Measurements from ENCODE around the gene PRKD1.
"Not testable (repeated sequence)": the region's sequence is repeated elsewhere in the genome, so short reads cannot be mapped to it uniquely, and the experiment has no call there.

The PRKD1 gene

GRCh38 chr14:29706700-29707099 lies 220.9 kb downstream of the PRKD1 start:
- TF ChIP-seq PPARA (CRISPR knock-in tag; IDR thresholded peaks at IDR 0.05; ENCODE audit: borderline replicate concordance) (no peak), ARNTL (CRISPR knock-in tag; IDR thresholded peaks at IDR 0.05; ENCODE audit: borderline replicate concordance, low read depth) (no peak), ZC3H10 (CRISPR knock-in tag; IDR thresholded peaks at IDR 0.05) (no peak), RARB (CRISPR knock-in tag; IDR thresholded peaks at IDR 0.05) (no peak), SNAI2 (CRISPR knock-in tag; IDR thresholded peaks at IDR 0.05) (no peak), ISL1 (CRISPR knock-in tag; IDR thresholded peaks at IDR 0.05) (no peak), TCF4 (CRISPR knock-in tag; IDR thresholded peaks at IDR 0.05; ENCODE audit: borderline replicate concordance) (no peak), BACH2 (CRISPR knock-in tag; IDR thresholded peaks at IDR 0.05; ENCODE audit: borderline replicate concordance) (no peak), ZFP30 (CRISPR knock-in tag; IDR thresholded peaks at IDR 0.05) (no peak), TOX (CRISPR knock-in tag; IDR thresholded peaks at IDR 0.05; ENCODE audit: borderline replicate concordance) (no peak), CSRNP3 (CRISPR knock-in tag; IDR thresholded peaks at IDR 0.05) (no peak), ZNF8 (CRISPR knock-in tag; IDR thresholded peaks at IDR 0.05) (no peak), OSR1 (CRISPR knock-in tag; IDR thresholded peaks at IDR 0.05) (no peak), ZFP3 (CRISPR knock-in tag; IDR thresholded peaks at IDR 0.05) (no peak), GLIS3 (CRISPR knock-in tag; IDR thresholded peaks at IDR 0.05) (no peak), TSHZ2 (CRISPR knock-in tag; IDR thresholded peaks at IDR 0.05) (no peak)
- TF ChIP-seq, protein P1, sequence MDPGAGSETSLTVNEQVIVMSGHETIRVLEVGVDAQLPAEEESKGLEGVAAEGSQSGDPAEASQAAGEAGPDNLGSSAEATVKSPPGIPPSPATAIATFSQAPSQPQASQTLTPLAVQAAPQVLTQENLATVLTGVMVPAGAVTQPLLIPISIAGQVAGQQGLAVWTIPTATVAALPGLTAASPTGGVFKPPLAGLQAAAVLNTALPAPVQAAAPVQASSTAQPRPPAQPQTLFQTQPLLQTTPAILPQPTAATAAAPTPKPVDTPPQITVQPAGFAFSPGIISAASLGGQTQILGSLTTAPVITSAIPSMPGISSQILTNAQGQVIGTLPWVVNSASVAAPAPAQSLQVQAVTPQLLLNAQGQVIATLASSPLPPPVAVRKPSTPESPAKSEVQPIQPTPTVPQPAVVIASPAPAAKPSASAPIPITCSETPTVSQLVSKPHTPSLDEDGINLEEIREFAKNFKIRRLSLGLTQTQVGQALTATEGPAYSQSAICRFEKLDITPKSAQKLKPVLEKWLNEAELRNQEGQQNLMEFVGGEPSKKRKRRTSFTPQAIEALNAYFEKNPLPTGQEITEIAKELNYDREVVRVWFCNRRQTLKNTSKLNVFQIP (CRISPR knock-in tag; IDR thresholded peaks at IDR 0.05; ENCODE audit: borderline replicate concordance, low read depth) = no peak
- ATAC-seq = no peak

GRCh38 chr14:29705801-29706200 lies 221.8 kb downstream of the PRKD1 start:
- no peak for ATAC-seq
- TF ChIP-seq ZFP3 (CRISPR knock-in tag; IDR thresholded peaks at IDR 0.05) (no peak), CREB5 (CRISPR knock-in tag; IDR thresholded peaks at IDR 0.05; ENCODE audit: low read depth) (no peak), TOX (CRISPR knock-in tag; IDR thresholded peaks at IDR 0.05; ENCODE audit: borderline replicate concordance) (no peak), GLIS3 (CRISPR knock-in tag; IDR thresholded peaks at IDR 0.05) (no peak), ZNF565 (CRISPR knock-in tag; conservative IDR thresholded peaks at IDR 0.05; ENCODE audit: low read depth) (no peak), ISL1 (CRISPR knock-in tag; IDR thresholded peaks at IDR 0.05) (no peak), ZNF70 (CRISPR knock-in tag; IDR thresholded peaks at IDR 0.05) (no peak), BACH2 (CRISPR knock-in tag; IDR thresholded peaks at IDR 0.05; ENCODE audit: borderline replicate concordance) (no peak), TCF4 (CRISPR knock-in tag; IDR thresholded peaks at IDR 0.05; ENCODE audit: borderline replicate concordance) (no peak), CSRNP3 (CRISPR knock-in tag; IDR thresholded peaks at IDR 0.05) (no peak), OSR1 (CRISPR knock-in tag; IDR thresholded peaks at IDR 0.05) (no peak), ZFP30 (CRISPR knock-in tag; IDR thresholded peaks at IDR 0.05) (no peak), ZC3H10 (CRISPR knock-in tag; IDR thresholded peaks at IDR 0.05) (no peak), RARB (CRISPR knock-in tag; IDR thresholded peaks at IDR 0.05) (no peak), ZNF8 (CRISPR knock-in tag; IDR thresholded peaks at IDR 0.05) (no peak)
- TF ChIP-seq, protein P1 (CRISPR knock-in tag; IDR thresholded peaks at IDR 0.05; ENCODE audit: borderline replicate concordance, low read depth) = no peak

- ATAC-seq = not testable (repeated sequence)
These were observed 238.1 kb downstream of the PRKD1 start for GRCh38 chr14:29689597-29689996.

Measured in SK-N-SH treated with all-trans-retinoic acid at 6 μM for 48 hours (cell line).